GM18505 (cell line): ENCODE results near the gene PLA2G2D.

Source experiments
- ATAC-seq: cut with Tn5 transposase; IDR thresholded peaks from one replicate; pipeline ENCODE4 v1.9.1; 2021; ENCODE audit not compliant: unreplicated experiment
- POLR2A ChIP-seq: IDR thresholded peaks from 4 replicates; pipeline ENCODE4 v1.6.1; 2011; ENCODE audit warnings: borderline replicate concordance; ENCODE audit not compliant: insufficient read depth, insufficient read length; ENCODE audit errors: extremely low read depth

The PLA2G2D gene

DNA sequence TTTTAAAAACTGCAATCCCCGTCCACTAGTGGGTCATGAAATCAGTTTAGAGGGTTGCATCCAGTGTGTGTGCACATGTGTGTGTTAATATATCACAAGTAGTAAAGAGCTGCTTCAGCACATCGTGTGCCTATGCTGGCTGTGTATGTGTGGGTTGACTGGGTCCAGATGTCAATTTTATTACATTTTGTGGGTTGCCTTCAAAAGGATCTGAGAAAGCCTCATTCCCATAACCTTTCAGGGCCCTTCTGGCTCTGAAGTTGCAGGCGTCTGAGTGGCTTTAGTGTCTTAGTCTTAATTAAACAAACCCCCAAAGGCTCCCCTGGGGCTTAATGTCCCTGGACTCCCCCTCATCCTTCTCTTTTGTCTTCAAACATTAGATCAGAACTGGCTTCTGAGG is 19.8 kb downstream of the PLA2G2D start:
- no peak for ATAC-seq
- no peak for TF ChIP-seq POLR2A

DNA sequence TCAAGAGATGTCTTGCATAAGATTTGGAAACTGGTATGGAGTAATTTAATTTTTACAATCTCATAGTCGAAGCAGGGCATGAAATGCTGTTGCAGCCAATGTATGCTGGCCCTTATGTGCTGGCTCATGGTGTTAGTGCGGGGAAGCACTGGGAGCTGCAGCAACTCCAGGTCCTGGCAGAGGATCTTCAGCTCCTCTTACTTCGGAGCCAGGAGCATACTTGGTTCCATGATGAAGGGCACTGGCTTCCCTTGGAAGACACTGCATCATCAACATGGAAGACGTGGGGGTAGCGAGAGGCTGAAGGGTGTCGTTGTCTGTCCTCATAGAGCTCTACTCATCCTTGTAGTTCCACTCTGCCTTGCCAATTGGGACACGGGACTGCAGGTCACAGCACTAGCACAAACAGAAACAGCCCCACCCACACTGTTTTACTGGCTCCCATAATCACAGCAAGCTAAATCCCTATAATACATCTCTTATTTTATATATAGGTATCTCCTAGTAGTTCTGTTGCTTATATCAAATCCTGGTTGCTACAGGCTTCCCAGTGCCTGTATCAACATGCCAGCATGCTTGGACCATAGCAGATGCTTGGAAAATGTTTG is 22.4 kb downstream of the PLA2G2D start:
- no peak for ATAC-seq
- TF ChIP-seq POLR2A: no peak

- TF ChIP-seq POLR2A: no peak
- ATAC-seq: no peak
Measured at GRCh38 chr1:20095564-20096434, 23.5 kb downstream of the PLA2G2D start.

DNA sequence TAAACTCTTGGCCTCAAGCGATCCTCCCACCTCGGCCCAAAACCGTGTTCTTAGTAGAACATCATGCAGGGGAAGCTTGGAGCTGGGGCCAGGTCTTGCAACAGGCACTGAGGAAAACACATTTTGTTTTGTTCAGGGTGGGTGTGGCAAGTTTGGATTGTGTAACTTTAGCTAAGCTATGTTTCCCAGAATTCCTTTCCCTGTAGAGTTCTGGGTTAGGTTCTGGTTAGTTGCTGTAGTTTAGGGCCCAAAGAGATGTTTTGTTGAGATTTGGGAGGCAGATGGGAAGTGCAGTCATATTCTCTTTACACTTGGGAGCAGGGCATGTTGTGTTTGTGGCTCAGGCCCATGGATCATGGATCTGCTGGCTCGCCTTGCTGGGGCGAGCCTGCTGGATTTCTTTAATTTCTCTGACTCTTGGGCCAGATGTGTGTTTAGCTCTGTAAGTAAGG is 25.4 kb downstream of the PLA2G2D start:
- TF ChIP-seq POLR2A: no peak
- ATAC-seq: no peak

GRCh38 chr1:20093303-20093702 is 26.0 kb downstream of the PLA2G2D start:
- no peak for ATAC-seq
- no peak for TF ChIP-seq POLR2A

DNA sequence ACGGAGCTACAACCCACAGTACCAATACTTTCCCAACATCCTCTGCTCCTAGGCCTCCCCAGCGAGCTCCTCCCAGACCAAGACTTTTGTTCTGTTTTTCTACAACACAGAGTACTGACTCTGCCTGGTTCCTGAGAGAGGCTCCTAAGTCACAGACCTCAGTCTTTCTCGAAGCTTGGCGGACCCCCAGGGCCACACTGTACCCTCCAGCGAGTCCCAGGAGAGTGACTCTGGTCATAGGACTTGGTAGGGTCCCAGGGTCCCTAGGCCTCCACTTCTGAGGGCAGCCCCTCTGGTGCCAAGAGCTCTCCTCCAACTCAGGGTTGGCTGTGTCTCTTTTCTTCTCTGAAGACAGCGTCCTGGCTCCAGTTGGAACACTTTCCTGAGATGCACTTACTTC is 28.7 kb downstream of the PLA2G2D start:
- TF ChIP-seq POLR2A: no peak
- ATAC-seq: no peak

GRCh38 chr1:20090119-20090518 is 29.2 kb downstream of the PLA2G2D start:
- no peak for TF ChIP-seq POLR2A
- ATAC-seq: no peak

DNA sequence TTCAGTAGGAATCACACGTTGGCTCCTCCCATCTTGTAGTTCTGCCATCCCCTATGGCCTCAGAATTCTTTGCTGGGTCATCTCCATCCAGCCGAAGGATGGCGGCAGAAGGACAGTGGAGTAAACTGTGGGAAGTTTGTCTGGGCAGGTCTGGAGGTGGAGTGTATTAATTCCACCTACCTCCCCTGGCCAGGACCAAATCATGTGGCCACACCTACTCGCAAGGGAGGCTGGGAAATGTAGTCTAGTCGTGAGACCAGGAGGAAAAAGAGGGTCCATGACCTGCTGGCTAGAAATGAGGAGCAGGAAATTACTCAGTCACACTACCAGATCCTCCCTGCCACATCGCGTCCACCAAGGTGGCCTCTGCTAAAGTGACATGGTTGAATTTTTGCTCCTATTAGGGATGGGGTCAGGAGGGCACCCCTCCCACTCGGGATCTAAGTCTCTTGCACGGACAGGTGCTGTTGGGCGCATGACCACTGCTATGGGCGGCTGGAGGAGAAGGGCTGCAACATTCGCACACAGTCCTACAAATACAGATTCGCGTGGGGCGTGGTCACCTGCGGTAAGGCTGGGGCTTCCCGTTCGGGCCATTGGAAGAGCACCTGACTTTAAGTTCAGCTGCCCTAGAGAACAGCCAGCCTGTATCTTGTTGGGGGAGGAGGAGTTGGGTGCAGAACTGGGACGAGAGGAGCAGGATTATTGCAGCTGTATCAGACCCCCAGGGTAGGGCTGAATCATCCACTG is 29.8 kb downstream of the PLA2G2D start:
- no peak for ATAC-seq
- no peak for TF ChIP-seq POLR2A

DNA sequence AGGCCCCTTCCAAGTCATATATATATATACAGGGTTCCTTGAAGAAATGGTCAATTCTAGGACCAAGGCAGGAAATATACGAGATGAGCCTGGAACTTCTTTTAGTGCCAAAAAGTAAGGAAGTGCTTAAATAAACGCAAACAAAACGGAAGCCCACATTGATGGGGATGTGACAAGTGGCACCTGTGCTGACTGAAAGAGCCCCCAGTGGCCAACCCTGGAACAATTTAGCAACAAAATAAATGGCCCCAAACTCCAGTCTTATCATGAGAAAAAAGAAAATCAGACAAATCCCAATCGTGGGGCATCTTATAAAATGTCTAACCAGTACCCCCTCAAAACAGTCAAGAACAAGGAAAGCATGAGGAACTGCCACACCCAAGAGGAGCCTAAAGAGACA is 31.7 kb downstream of the PLA2G2D start:
- no peak for TF ChIP-seq POLR2A

DNA sequence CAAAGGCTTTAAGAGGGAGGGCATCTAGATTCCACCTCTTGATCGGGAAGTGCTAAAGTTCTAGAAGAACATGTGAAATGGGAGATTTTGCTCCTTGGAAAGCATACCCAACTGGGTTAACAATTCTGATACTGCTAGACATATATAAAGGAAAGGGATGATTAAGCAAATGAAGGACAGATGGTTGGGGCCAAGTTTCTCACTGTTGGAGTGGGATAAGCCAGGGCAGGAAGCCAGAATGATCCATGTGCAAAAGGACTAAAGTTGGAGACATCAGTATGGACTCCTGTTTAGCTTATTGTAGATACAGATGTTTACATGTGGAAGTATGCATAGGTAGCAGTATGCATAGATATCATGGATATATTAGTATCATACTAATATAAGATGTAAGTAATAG is 32.5 kb downstream of the PLA2G2D start:
- no peak for TF ChIP-seq POLR2A
- ATAC-seq: no peak

More for the DNA sequence above, 31.7 kb downstream of the PLA2G2D start:
- ATAC-seq: no peak

DNA sequence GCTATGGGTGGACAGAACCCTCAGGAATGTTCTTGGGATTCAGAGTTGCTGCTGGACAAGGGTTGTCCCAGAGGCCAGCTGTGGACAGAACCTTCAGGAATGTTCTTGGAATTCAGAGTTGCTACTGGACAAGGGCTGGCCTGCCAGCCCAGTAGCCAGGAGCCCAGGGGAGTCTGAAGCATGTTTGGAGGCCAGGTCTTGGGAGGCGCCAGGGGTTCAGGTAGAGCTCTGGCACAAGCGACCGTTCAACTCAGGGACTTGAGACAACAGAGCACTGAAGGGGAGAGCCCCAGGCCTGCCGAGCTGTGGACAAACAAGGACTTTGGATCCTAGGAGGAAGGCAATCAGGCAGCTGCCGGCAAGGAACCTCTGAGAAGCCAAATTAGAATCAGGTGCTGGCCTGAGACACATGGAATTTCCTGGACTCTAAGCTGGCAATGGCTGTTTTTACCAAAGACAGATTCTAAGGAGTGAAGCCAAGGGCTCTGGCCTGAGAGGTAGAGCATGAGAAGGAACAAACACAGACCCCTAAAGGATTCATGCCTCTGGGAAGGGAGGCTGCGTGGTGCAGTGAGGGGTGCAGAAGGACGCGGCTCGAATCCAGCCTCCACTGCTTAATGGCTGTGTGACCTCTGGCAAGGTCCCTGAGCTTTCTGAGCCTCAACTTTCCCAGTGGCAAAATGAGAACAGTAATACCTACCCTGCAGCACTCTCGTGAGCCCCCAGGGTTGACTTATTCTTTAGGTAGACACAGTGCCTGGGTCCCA is 36.0 kb downstream of the PLA2G2D start:
- ATAC-seq: no peak
- no peak for TF ChIP-seq POLR2A

DNA sequence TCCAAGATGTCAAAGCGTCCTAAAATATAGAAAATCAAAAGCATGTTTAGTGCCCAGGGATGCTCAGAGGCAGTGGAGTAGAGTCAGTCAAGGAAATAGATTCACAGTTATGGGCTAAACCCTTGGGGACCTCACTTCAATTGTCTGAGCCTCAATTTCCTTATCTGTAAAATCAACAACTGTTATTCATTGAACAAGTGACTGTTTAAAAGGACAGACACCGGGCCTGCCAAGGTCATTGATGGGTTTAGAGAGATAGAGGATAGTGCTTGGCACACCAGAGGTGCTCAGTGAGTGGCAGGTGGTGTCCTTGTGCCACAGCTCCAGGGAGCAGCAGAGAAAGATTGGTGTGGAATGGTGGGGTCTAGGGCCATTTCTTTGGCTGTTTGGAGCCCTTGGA is 36.6 kb downstream of the PLA2G2D start:
- TF ChIP-seq POLR2A: no peak
- ATAC-seq: no peak

- ATAC-seq: no peak
- no peak for TF ChIP-seq POLR2A
Measured at GRCh38 chr1:20081353-20081810, 38.0 kb downstream of the PLA2G2D start.
